ENCODE results near the gene CNOT4.

- TF ChIP-seq CTCF (IDR thresholded peaks at IDR 0.05) (no peak), POLR2A (IDR thresholded peaks at IDR 0.05) (no peak), EP300 (IDR thresholded peaks at IDR 0.05) (no peak)
These were observed 187.1 kb downstream of the CNOT4 start for GRCh38 chr7:135322571-135323340.

Measured in tibial nerve (tissue), 4 donors.